GM19025 (cell line): ENCODE data around the gene C11orf24.
"Not testable (repeated sequence)": the region's sequence is repeated elsewhere in the genome, so short reads cannot be mapped to it uniquely, and the experiment has no call there.

Experiments used
- ATAC-seq: cut with Tn5 transposase; IDR thresholded peaks from one replicate; pipeline ENCODE4 v1.9.1; 2021; ENCODE audit warnings: mild to moderate bottlenecking, low read depth, moderate library complexity; ENCODE audit not compliant: unreplicated experiment

Gene C11orf24

GRCh38 chr11:68257477-68258362 lies 14.1 kb downstream of the C11orf24 start:
- ATAC-seq, result no peak

- ATAC-seq, result no peak
Observed at GRCh38 chr11:68256331-68256741, 15.4 kb downstream of the C11orf24 start.

GRCh38 chr11:68255526-68255925 lies 16.2 kb downstream of the C11orf24 start:
- no peak for ATAC-seq

- no peak for ATAC-seq
Observed at GRCh38 chr11:68254421-68254820, 17.4 kb downstream of the C11orf24 start.

- no peak for ATAC-seq
Observed at GRCh38 chr11:68251765-68252164, 20.0 kb downstream of the C11orf24 start.

- ATAC-seq, result not testable (repeated sequence)
Observed at GRCh38 chr11:68244912-68245311, 26.9 kb downstream of the C11orf24 start.

GRCh38 chr11:68243847-68244246 lies 27.9 kb downstream of the C11orf24 start:
- ATAC-seq, result not testable (repeated sequence)

- ATAC-seq, result no peak
Observed at GRCh38 chr11:68242616-68243015, 29.2 kb downstream of the C11orf24 start.

GRCh38 chr11:68231621-68232020 lies 40.2 kb downstream of the C11orf24 start:
- ATAC-seq, result no peak

- no peak for ATAC-seq
Observed at GRCh38 chr11:68229601-68230000, 42.2 kb downstream of the C11orf24 start.

- ATAC-seq, result no peak
Observed at GRCh38 chr11:68226421-68226820, 45.4 kb downstream of the C11orf24 start.

- ATAC-seq, result no peak
Observed at GRCh38 chr11:68224606-68225005, 47.2 kb downstream of the C11orf24 start.

- ATAC-seq, result no peak
Observed at GRCh38 chr11:68223275-68223674, 48.5 kb downstream of the C11orf24 start.

GRCh38 chr11:68221406-68221805 lies 50.4 kb downstream of the C11orf24 start:
- no peak for ATAC-seq

GRCh38 chr11:68216171-68216938 lies 55.4 kb downstream of the C11orf24 start:
- no peak for ATAC-seq

GRCh38 chr11:68215524-68216170 lies 56.1 kb downstream of the C11orf24 start:
- no peak for ATAC-seq

GRCh38 chr11:68215087-68215445 lies 56.7 kb downstream of the C11orf24 start:
- ATAC-seq, result no peak

- ATAC-seq, result no peak
Observed at GRCh38 chr11:68214173-68215086, 57.3 kb downstream of the C11orf24 start.

GRCh38 chr11:68213555-68214172 lies 58.1 kb downstream of the C11orf24 start:
- ATAC-seq, result peak; percentile 45

- peak; percentile 8 for ATAC-seq
Observed at GRCh38 chr11:68213135-68213515, 58.6 kb downstream of the C11orf24 start, which contains the start of gene KMT5B. Gene KMT5B, minus strand, starts transcription at chr11:68213296. Its CDS starts 23,220 bp downstream, at chr11:68190076.
